Neural cell (in vitro differentiated cells): ENCODE data around the gene NUBP2. TPM values are rescaled to one million over a fixed set of nuclear protein-coding genes. Genes with fewer than 3 reads are reported as not detected.

ENCODE experiments used
- H2AFZ ChIP-seq: fragments of 200-600, 300-800 bp; sonication (generic), shearing (Covaris generic); 2 replicates; pipeline ENCODE4 v1.6.0; 2014; ENCODE audit warnings: low read depth, mild to moderate bottlenecking, antibody characterized with exemption, low read length, moderate library complexity
- H3F3A ChIP-seq: fragments of 200-600 bp; shearing (Covaris generic); 2 replicates; pipeline ENCODE4 v1.6.1; 2016; ENCODE audit warnings: mild to moderate bottlenecking, moderate library complexity, mixed read lengths, antibody characterized with exemption, low read length; ENCODE audit not compliant: insufficient read depth, poor library complexity, severe bottlenecking
- H3K27ac ChIP-seq: fragments of 200-600, 300-800 bp; sonication (generic), shearing (Covaris generic); 2 replicates; pipeline ENCODE4 v1.5.1; 2014; ENCODE audit warnings: mild to moderate bottlenecking, low read length, moderate library complexity
- H3K27me3 ChIP-seq: fragments of 300-800, 200-600 bp; sonication (generic), shearing (Covaris generic); 2 replicates; pipeline ENCODE4 v1.6.0; 2014; ENCODE audit warnings: mild to moderate bottlenecking, low read depth, low read length, moderate library complexity; ENCODE audit not compliant: insufficient read depth
- H3K36me3 ChIP-seq: fragments of 300-800, 200-600 bp; sonication (generic), shearing (Covaris generic); 2 replicates; pipeline ENCODE4 v1.5.1; 2014; ENCODE audit warnings: mild to moderate bottlenecking, antibody characterized with exemption, low read length, moderate library complexity; ENCODE audit not compliant: insufficient read depth
- H3K4me2 ChIP-seq: fragments of 300-800, 200-600 bp; sonication (generic), shearing (Covaris generic); 2 replicates; pipeline ENCODE4 v1.6.0; 2014; ENCODE audit warnings: mild to moderate bottlenecking, low read length
- H3K4me3 ChIP-seq: fragments of 300-800, 200-600 bp; sonication (generic), shearing (Covaris generic); 2 replicates; pipeline ENCODE4 v1.5.1; 2014; ENCODE audit warnings: mild to moderate bottlenecking, low read length, moderate library complexity
- H3K79me2 ChIP-seq: fragments of 200-600 bp; shearing (Covaris generic); replicated peaks from 2 replicates; pipeline ENCODE4 v1.6.0; 2014; ENCODE audit warnings: mild to moderate bottlenecking, low read length, moderate library complexity; ENCODE audit not compliant: insufficient read depth
- H3K9ac ChIP-seq: fragments of 300-800, 200-600 bp; sonication (generic), shearing (Covaris generic); 2 replicates; pipeline ENCODE4 v1.6.1; 2016; ENCODE audit warnings: mild to moderate bottlenecking, low read length, mixed read lengths
- H3K9me2 ChIP-seq: fragments of 200-600 bp; shearing (Covaris generic); 2 replicates; pipeline ENCODE4 v1.6.1; 2016; ENCODE audit warnings: mild to moderate bottlenecking, low read length, mixed read lengths; ENCODE audit not compliant: insufficient read depth
- H3K9me3 ChIP-seq: fragments of 200-600, 300-800 bp; sonication (generic), shearing (Covaris generic); 2 replicates; pipeline ENCODE4 v1.6.1; 2016; ENCODE audit warnings: mild to moderate bottlenecking, mixed run types, low read length, moderate library complexity, mixed read lengths
- H4K20me1 ChIP-seq: fragments of 200-600 bp; shearing (Covaris generic); 2 replicates; pipeline ENCODE4 v1.6.1; 2016; ENCODE audit warnings: mild to moderate bottlenecking, mixed run types; ENCODE audit not compliant: insufficient read depth
- CTCF ChIP-seq: fragments of 450-650 bp; IDR thresholded peaks from 2 replicates; pipeline ENCODE4 v1.5.1; 2014; ENCODE audit warnings: antibody characterized with exemption, mild to moderate bottlenecking, moderate library complexity; ENCODE audit not compliant: poor library complexity, severe bottlenecking
- EP300 ChIP-seq: fragments of 450-650 bp; conservative IDR thresholded peaks from 2 replicates; pipeline ENCODE4 v1.6.1; 2014; ENCODE audit warnings: antibody characterized with exemption, mild to moderate bottlenecking, moderate library complexity; ENCODE audit not compliant: poor library complexity, severe bottlenecking
- EZH2 ChIP-seq: fragments of 200-600, 300-800 bp; shearing (Covaris generic), sonication (generic); IDR thresholded peaks from 2 replicates; pipeline ENCODE4 v1.6.1; 2014; ENCODE audit warnings: antibody characterized with exemption, low read length, borderline replicate concordance, mild to moderate bottlenecking; ENCODE audit not compliant: insufficient read depth, poor library complexity, severe bottlenecking
- MXI1 ChIP-seq: fragments of 450-650 bp; conservative IDR thresholded peaks from 2 replicates; pipeline ENCODE4 v1.6.1; 2014; ENCODE audit warnings: antibody characterized with exemption, mild to moderate bottlenecking; ENCODE audit not compliant: poor library complexity, severe bottlenecking
- POLR2AphosphoS5 ChIP-seq: IDR thresholded peaks from 2 replicates; pipeline ENCODE4 v1.6.1; 2012
- RAD21 ChIP-seq: fragments of 450-650 bp; conservative IDR thresholded peaks from 2 replicates; pipeline ENCODE4 v1.6.1; 2014; ENCODE audit warnings: antibody characterized with exemption, mild to moderate bottlenecking, moderate library complexity
- REST ChIP-seq: IDR thresholded peaks from 2 replicates; pipeline ENCODE4 v1.6.1; 2012; ENCODE audit warnings: borderline replicate concordance
- SMC3 ChIP-seq: fragments of 450-650 bp; conservative IDR thresholded peaks from 2 replicates; pipeline ENCODE4 v1.6.1; 2014; ENCODE audit warnings: antibody characterized with exemption, mild to moderate bottlenecking, moderate library complexity; ENCODE audit not compliant: poor library complexity
- TAF1 ChIP-seq: IDR thresholded peaks from 2 replicates; pipeline ENCODE4 v1.6.1; 2012; ENCODE audit warnings: low read depth
- polyA plus RNA-seq: library from polyadenylated mRNA; depleted of rRNA; stranded (reverse); fragments of >200 nt; gene quantifications from 2 replicates; pipeline ENCODE4 v1.2.3, GENCODE V29; 2014

The NUBP2 gene
- polyA plus RNA-seq, 1 donor from 2014 or later = 213 TPM

- Histone ChIP-seq H3K9ac (no peak within 1 kb of the TSS), H3F3A (no peaks in the 10 kb centered on the region), H3K9me3 (no peaks in the 10 kb centered on the region), H3K36me3 (no peaks in the 10 kb centered on the region), H3K4me2 (no peak within 1 kb of the TSS), H3K27ac (no peak within 1 kb of the TSS), H2AFZ (no peak within 1 kb of the TSS), H3K9me2 (no peaks in the 10 kb centered on the region), H3K4me3 (no peak within 1 kb of the TSS), H3K79me2 (no peaks in the 10 kb centered on the region), H3K27me3 (no peaks in the 10 kb centered on the region), H4K20me1 (no peaks in the 10 kb centered on the region)
- no peak for TF ChIP-seq CTCF
- TF ChIP-seq EZH2 = no peak
- no peak for TF ChIP-seq MXI1
- TF ChIP-seq TAF1 = no peak
- no peak for TF ChIP-seq EP300
- no peak for TF ChIP-seq RAD21
- no peak for TF ChIP-seq REST
- no peak for TF ChIP-seq POLR2AphosphoS5
- no peak for TF ChIP-seq SMC3
Observed at GRCh38 chr16:1793578-1794220, 10.9 kb downstream of the NUBP2 start, which contains the start of gene IGFALS. IGFALS (minus strand) TSS chr16:1793705; CDS start chr16:1793652, 53 bp downstream.

- H4K20me1 ChIP-seq = no peaks in the 10 kb centered on the region
Observed at GRCh38 chr16:1794221-1794871, 11.6 kb downstream of the NUBP2 start.

More at GRCh38 chr16:1794221-1794871, 11.6 kb downstream of the NUBP2 start:
- Histone ChIP-seq H3K27me3 (no peaks in the 10 kb centered on the region), H3K79me2 (no peaks in the 10 kb centered on the region), H3F3A (no peaks in the 10 kb centered on the region), H3K4me3 (no peak overlapping the region), H3K9me3 (no peaks in the 10 kb centered on the region), H3K27ac (no peak overlapping the region), H3K9me2 (no peaks in the 10 kb centered on the region), H3K36me3 (no peaks in the 10 kb centered on the region), H2AFZ (no peak overlapping the region), H3K4me2 (no peak overlapping the region), H3K9ac (no peak overlapping the region)
- TF ChIP-seq EZH2 (no peak), SMC3 (no peak), EP300 (no peak), RAD21 (no peak)
